Renal pelvis (tissue), 4 donors: ENCODE data around the gene ZNF177. TPM values are rescaled to one million over a fixed set of nuclear protein-coding genes. Genes with fewer than 3 reads are reported as not detected.

ENCODE experiments used
- DNase-seq: peaks from one replicate; pipeline ENCODE4 v3.0.0-alpha.2; 2013
- polyA plus RNA-seq, 3 donors: library from polyadenylated mRNA; unstranded; fragments of 120-200 nt; gene quantifications; one replicate each; pipeline ENCODE4 v1.2.1, GENCODE V29; 2013; ENCODE audit not compliant: insufficient read length in 3 of 3

The ZNF177 gene
- polyA plus RNA-seq, 3 donors, result 9.7 to 14.5 (median 13.4) TPM

GRCh38 chr19:9413240-9413954, 50.6 kb downstream of the ZNF177 start:
- DNase-seq, result no peak

GRCh38 chr19:9427941-9428340, 65.1 kb downstream of the ZNF177 start:
- no peak for DNase-seq

GRCh38 chr19:9430444-9430843, 67.6 kb downstream of the ZNF177 start:
- no peak for DNase-seq

GRCh38 chr19:9431475-9431874, 68.7 kb downstream of the ZNF177 start:
- no peak for DNase-seq

Other genes with a start within 250 kb of the ZNF177 start
- gene OR7G1, start 247.2 kb upstream of the ZNF177 start, polyA plus RNA-seq, result not detected
- gene OR7G3, start 236.1 kb upstream of the ZNF177 start, polyA plus RNA-seq, result not detected
- 10 to 100 TPM; 37.8 to 43.4 (median 38.6) TPM for gene ZNF317, start 222.6 kb upstream of the ZNF177 start, polyA plus RNA-seq
- gene OR7D2, start 184.0 kb upstream of the ZNF177 start, polyA plus RNA-seq, result 1 to 10 TPM in 1 of 3 donors, under 1 TPM in 2; 0.06 to 2.0 (median 0.09) TPM
- under 1 TPM in 2 of 3 donors, not detected in 1; 0.06 to 0.07 TPM for gene OR7D4, start 143.4 kb upstream of the ZNF177 start, polyA plus RNA-seq
- not detected for gene OR7E24, start 112.1 kb upstream of the ZNF177 start, polyA plus RNA-seq
- 1 to 10 TPM; 5.8 to 8.5 (median 7.3) TPM for gene ZNF699, start 53.2 kb upstream of the ZNF177 start, polyA plus RNA-seq
- gene ZNF559, start 38.8 kb upstream of the ZNF177 start, polyA plus RNA-seq, result 10 to 100 TPM; 53.4 to 72.9 (median 61.2) TPM
- 10 to 100 TPM; 38.2 to 68.5 (median 57.5) TPM for gene ZNF266, start 72.6 kb downstream of the ZNF177 start, polyA plus RNA-seq
- gene ZNF560, start 135.6 kb downstream of the ZNF177 start, polyA plus RNA-seq, result under 1 TPM; 0.38 to 0.98 (median 0.83) TPM
- gene ZNF426, start 175.6 kb downstream of the ZNF177 start, polyA plus RNA-seq, result 10 to 100 TPM; 19.2 to 25.6 (median 25.5) TPM
- 10 to 100 TPM; 14.4 to 31.7 (median 25.3) TPM for gene ZNF121, start 221.5 kb downstream of the ZNF177 start, polyA plus RNA-seq